HG03457 (cell line): ENCODE measurements around the gene GOLGA6L26.
"Not testable (repeated sequence)": the region's sequence is repeated elsewhere in the genome, so short reads cannot be mapped to it uniquely, and the experiment has no call there.

Source experiments
- ATAC-seq: cut with Tn5 transposase; IDR thresholded peaks from one replicate; pipeline ENCODE4 v1.9.1; 2021; ENCODE audit warnings: moderate number of reproducible peaks; ENCODE audit not compliant: unreplicated experiment

GOLGA6L26 gene

GRCh38 chr15:23334096-23334495 lies at the start of gene GOLGA6L26:
Gene GOLGA6L26, minus strand, starts transcription at chr15:23334196. Its CDS starts 61 bp downstream, at chr15:23334135.
- not testable (repeated sequence) for ATAC-seq

- ATAC-seq: not testable (repeated sequence)
Observed at GRCh38 chr15:23381192-23381591, 47.2 kb upstream of the GOLGA6L26 start.

GRCh38 chr15:23380700-23381099 lies 46.7 kb upstream of the GOLGA6L26 start:
- not testable (repeated sequence) for ATAC-seq

GRCh38 chr15:23378946-23379345 lies 45.0 kb upstream of the GOLGA6L26 start:
- ATAC-seq: not testable (repeated sequence)

GRCh38 chr15:23374226-23374625 lies 40.2 kb upstream of the GOLGA6L26 start:
- ATAC-seq: not testable (repeated sequence)

GRCh38 chr15:23372891-23373600 lies 39.0 kb upstream of the GOLGA6L26 start:
- ATAC-seq: not testable (repeated sequence)

- no peak for ATAC-seq
Observed at GRCh38 chr15:23372284-23372683, 38.3 kb upstream of the GOLGA6L26 start.

- ATAC-seq: not testable (repeated sequence)
Observed at GRCh38 chr15:23371868-23372267, 37.9 kb upstream of the GOLGA6L26 start.

- ATAC-seq: not testable (repeated sequence)
Observed at GRCh38 chr15:23371134-23371533, 37.1 kb upstream of the GOLGA6L26 start.

- ATAC-seq: no peak
Observed at GRCh38 chr15:23370578-23370977, 36.6 kb upstream of the GOLGA6L26 start.

GRCh38 chr15:23364261-23364660 lies 30.3 kb upstream of the GOLGA6L26 start:
- not testable (repeated sequence) for ATAC-seq

- ATAC-seq: not testable (repeated sequence)
Observed at GRCh38 chr15:23362622-23363021, 28.6 kb upstream of the GOLGA6L26 start.

GRCh38 chr15:23354448-23354847 lies 20.5 kb upstream of the GOLGA6L26 start, which contains the start of gene GOLGA8S:
Gene GOLGA8S, plus strand, starts transcription at chr15:23354748. Its CDS starts 62 bp downstream, at chr15:23354810.
- not testable (repeated sequence) for ATAC-seq

- not testable (repeated sequence) for ATAC-seq
Observed at GRCh38 chr15:23311233-23311632, 22.8 kb downstream of the GOLGA6L26 start.

GRCh38 chr15:23305921-23306320 lies 28.1 kb downstream of the GOLGA6L26 start:
- not testable (repeated sequence) for ATAC-seq

- ATAC-seq: not testable (repeated sequence)
Observed at GRCh38 chr15:23304805-23305204, 29.2 kb downstream of the GOLGA6L26 start.

GRCh38 chr15:23304267-23304666 lies 29.7 kb downstream of the GOLGA6L26 start:
- ATAC-seq: not testable (repeated sequence)

- ATAC-seq: not testable (repeated sequence)
Observed at GRCh38 chr15:23303654-23304053, 30.3 kb downstream of the GOLGA6L26 start.

- not testable (repeated sequence) for ATAC-seq
Observed at GRCh38 chr15:23303246-23303645, 30.8 kb downstream of the GOLGA6L26 start.
